Heart right ventricle (tissue), 16 donors: ENCODE data around the gene TAGLN3. TPM values are rescaled to one million over a fixed set of nuclear protein-coding genes. Genes with fewer than 3 reads are reported as not detected.
"Not testable (repeated sequence)": the region's sequence is repeated elsewhere in the genome, so short reads cannot be mapped to it uniquely, and the experiment has no call there.

Source experiments
- ATAC-seq, 8 donors: fragments of 200-7000 bp; cut with Tn5 transposase; one replicate each; pipeline ENCODE4 v1.9.1; 2020; ENCODE audit warnings: mild to moderate bottlenecking in 8 of 8, moderate library complexity in 8 of 8, moderate number of reproducible peaks in 1 of 8
- DNase-seq, 2 donors: peaks; one replicate each; pipeline ENCODE4 v3.0.0-alpha.2; 2020
- H3K27ac ChIP-seq, 10 donors: fragments of 200-600 bp; sonication (generic) in 2 of 10; one replicate each; pipeline versions ENCODE4 v1.5.0 to v1.8.0; 2020 to 2022; ENCODE audit warnings: mild to moderate bottlenecking in 3 of 10
- H3K27me3 ChIP-seq, 7 donors: fragments of 200-600 bp; one replicate each; pipeline ENCODE4 v1.8.0; 2021 to 2022; ENCODE audit warnings: mild to moderate bottlenecking in 2 of 7
- H3K36me3 ChIP-seq, 9 donors: fragments of 200-600 bp; sonication (generic) in 1 of 9; one replicate each; pipeline versions ENCODE4 v1.5.0 to v1.8.0; 2020 to 2022; ENCODE audit warnings: mild to moderate bottlenecking in 2 of 9
- H3K4me1 ChIP-seq, 9 donors: fragments of 200-600 bp; sonication (generic) in 1 of 9; one replicate each; pipeline versions ENCODE4 v1.5.0 to v1.8.0; 2020 to 2022; ENCODE audit warnings: mild to moderate bottlenecking in 4 of 9
- H3K4me3 ChIP-seq, 10 donors: fragments of 200-600 bp; sonication (generic) in 2 of 10; one replicate each; pipeline versions ENCODE4 v1.5.0 to v1.8.0; 2020 to 2022; ENCODE audit warnings: mild to moderate bottlenecking in 7 of 10, moderate library complexity in 2 of 10
- H3K9me3 ChIP-seq, 11 donors: fragments of 200-600 bp in 10 of 11; sonication (generic) in 2 of 11; one replicate each; pipeline versions ENCODE4 v1.5.0 to v1.8.0; 2013 to 2022; ENCODE audit warnings: mild to moderate bottlenecking in 2 of 11, control low read depth in 1 of 11, moderate library complexity in 1 of 11
- CTCF ChIP-seq, 9 donors: fragments of 200-600 bp; sonication (generic) in 2 of 9; IDR thresholded peaks; one replicate each; pipeline versions ENCODE4 v1.5.0 to v1.8.0; 2021 to 2022; ENCODE audit warnings: antibody characterized with exemption in 9 of 9, mild to moderate bottlenecking in 5 of 9, moderate library complexity in 1 of 9
- WGBS, 2 donors: extraction: QIAGEN DNeasy Blood & Tissue Kit; methylation state at CpG; one replicate each; pipeline ENCODE4 v1.1.7; 2013; ENCODE audit warnings: inconsistent platforms in 1 of 2; 5-methylcytosine and 5-hydroxymethylcytosine counted together
- intact Hi-C, 10 donors: fragments of 100-400 bp; cut with DNase I; formaldehyde crosslinking; loops; one replicate each; pipeline versions ENCODE4 v1.11.1 to v1.14.2; 2022
- polyA plus RNA-seq, 2 donors: library from polyadenylated mRNA; stranded (reverse); fragments of 200-250 nt; gene quantifications; one replicate each; pipeline ENCODE4 v1.2.3, GENCODE V29; 2013
- total RNA-seq, 10 donors: library from RNA; stranded (reverse); fragmentation: NEBNext Ultra II Directional in 3 of 10; extraction: Animal tissue kit (Norgen Biotek cat#: 25700) in 3 of 10; gene quantifications; one replicate each; pipeline versions ENCODE4 v1.2.1 to v1.2.4, GENCODE V29; 2021 to 2023
- donor health status: Arrhythmogenic right ventricular cardiomyopathy.
- donor health status: ischemic (EF 13 %, LVEDD 7.1; RV severe dilation, severe dysfunction).
- donor health status: healthy with polysubstance abuse.
- donor health status: DM: no; HTN: yes; CAD: no.
- donor health status: DM: no; HTN: no; CAD: no.
- donor health status: ischemic (EF 25% LVEDD 6.9; RV normal size, moderate dysfunction).
- donor health status: ischemic (EF 25% LVEDD 5.7; RV mildly dilated, moderate dysfunction).
- donor health status: healthy.
- donor health status: DM: yes; HTN: yes; CAD: no.
- donor health status: Ischemic cardiomyopathy.
- donor health status: ischemic (EF 35%, LVEDD 5.7; RV mildly dilated, moderate dysfunction).
- donor health status: nonischemic (EF 11% LVEDD 7.7; RV severe dilation, severe dysfunction).
- donor health status: DM: yes; HTN: yes; CAD: no.
- donor health status: PGD.
- donor health status: ischemic (EF 29% LVEDD 5.4; RV normal size, mild dysfunction).
- donor health status: nonischemic (EF 23%, LVEDD 6.1; RV moderate dilation, normal function).

TAGLN3 gene
- total and polyA plus RNA-seq, 12 donors: 0.10 to 1.1 (median 0.58) TPM; not detected in 3

GRCh38 chr3:112032098-112032731, 33.5 kb downstream of the TAGLN3 start:
- ATAC-seq: peak in 7 of 8 donors; percentile 61 to 79 (median 67)
- Histone ChIP-seq H3K27ac (no peak overlapping the region), H3K27me3 (no peaks in the 10 kb centered on the region), H3K36me3 (no peaks in the 10 kb centered on the region), H3K9me3 (no peaks in the 10 kb centered on the region), H3K4me3 (no peak overlapping the region), H3K4me1 (peaks cover 0 to 6% (median 0%) of the 10 kb centered on the region in 9 donors)
- WGBS, 2 donors: 30 to 36% methylated on average over 5 of the region's 5 CpGs
- TF ChIP-seq CTCF (IDR thresholded peaks at IDR 0.05): no peak
- intact Hi-C loops: no loop called here
- DNase-seq: peak in 1 of 2 donors; percentile 24

GRCh38 chr3:112034436-112034835, 35.7 kb downstream of the TAGLN3 start, which contains the start of gene TMPRSS7:
TMPRSS7 (plus strand) TSS chr3:112034736; CDS start chr3:112034846, 110 bp downstream.
- DNase-seq: no peak
- no peak within 1 kb of the TSS for H3K4me3 ChIP-seq
- 94 to 96% methylated on average over 4 of the region's 4 CpGs for WGBS, 2 donors
- TF ChIP-seq CTCF (IDR thresholded peaks at IDR 0.05): no peak
- intact Hi-C loops: no loop called here
- no peaks in the 10 kb centered on the region for H3K27me3 ChIP-seq
- no peak for ATAC-seq
- H3K4me1 ChIP-seq: peaks cover 0 to 4% (median 0%) of the 10 kb centered on the region in 9 donors
- no peaks in the 10 kb centered on the region for H3K9me3 ChIP-seq
- H3K36me3 ChIP-seq: no peaks in the 10 kb centered on the region
- no peak within 1 kb of the TSS for H3K27ac ChIP-seq

- DNase-seq (no peak), ATAC-seq (no peak)
- 52 to 72% methylated on average over 3 of the region's 3 CpGs for WGBS, 2 donors
- no peaks in the 10 kb centered on the region for H3K27me3 ChIP-seq
- H3K4me1 ChIP-seq: peaks cover 0 to 4% (median 0%) of the 10 kb centered on the region in 9 donors
- H3K27ac ChIP-seq: no peak overlapping the region
- no peak for TF ChIP-seq CTCF (IDR thresholded peaks at IDR 0.05)
- intact Hi-C loops: no loop called here
- H3K36me3 ChIP-seq: no peaks in the 10 kb centered on the region
- no peak overlapping the region for H3K4me3 ChIP-seq
- no peaks in the 10 kb centered on the region for H3K9me3 ChIP-seq
These were observed 36.5 kb downstream of the TAGLN3 start for GRCh38 chr3:112035241-112035640.

GRCh38 chr3:112037194-112037593, 38.5 kb downstream of the TAGLN3 start:
- H3K9me3 ChIP-seq, H3K4me1 ChIP-seq, H3K27ac ChIP-seq, H3K4me3 ChIP-seq, DNase-seq, ATAC-seq, H3K36me3 ChIP-seq, intact Hi-C loops, H3K27me3 ChIP-seq: not testable (repeated sequence)
- 67 to 77% methylated on average over 4 of the region's 4 CpGs for WGBS, 2 donors

- DNase-seq (no peak), ATAC-seq (no peak)
- Histone ChIP-seq H3K27me3 (no peaks in the 10 kb centered on the region), H3K36me3 (no peaks in the 10 kb centered on the region), H3K4me1 (peaks cover 0 to 9% (median 0%) of the 10 kb centered on the region in 9 donors), H3K27ac (no peak overlapping the region), H3K4me3 (no peak overlapping the region), H3K9me3 (no peaks in the 10 kb centered on the region)
- no peak for TF ChIP-seq CTCF (IDR thresholded peaks at IDR 0.05)
- WGBS, 2 donors: 76 to 82% methylated on average over 3 of the region's 3 CpGs
- intact Hi-C loops: no loop called here
These were observed 40.1 kb downstream of the TAGLN3 start for GRCh38 chr3:112038863-112039262.
